ENCODE results near the gene PGP. TPM values are rescaled to one million over a fixed set of nuclear protein-coding genes. Genes with fewer than 3 reads are reported as not detected.
A peak's percentile ranks its signal among the peaks of the same experiment; 100 is the strongest.

The PGP gene
- polyA plus RNA-seq, 1 donor (not counting 4 experiments of a cell fraction or from before 2014, with no cell fraction given): 10.3 TPM

DNA sequence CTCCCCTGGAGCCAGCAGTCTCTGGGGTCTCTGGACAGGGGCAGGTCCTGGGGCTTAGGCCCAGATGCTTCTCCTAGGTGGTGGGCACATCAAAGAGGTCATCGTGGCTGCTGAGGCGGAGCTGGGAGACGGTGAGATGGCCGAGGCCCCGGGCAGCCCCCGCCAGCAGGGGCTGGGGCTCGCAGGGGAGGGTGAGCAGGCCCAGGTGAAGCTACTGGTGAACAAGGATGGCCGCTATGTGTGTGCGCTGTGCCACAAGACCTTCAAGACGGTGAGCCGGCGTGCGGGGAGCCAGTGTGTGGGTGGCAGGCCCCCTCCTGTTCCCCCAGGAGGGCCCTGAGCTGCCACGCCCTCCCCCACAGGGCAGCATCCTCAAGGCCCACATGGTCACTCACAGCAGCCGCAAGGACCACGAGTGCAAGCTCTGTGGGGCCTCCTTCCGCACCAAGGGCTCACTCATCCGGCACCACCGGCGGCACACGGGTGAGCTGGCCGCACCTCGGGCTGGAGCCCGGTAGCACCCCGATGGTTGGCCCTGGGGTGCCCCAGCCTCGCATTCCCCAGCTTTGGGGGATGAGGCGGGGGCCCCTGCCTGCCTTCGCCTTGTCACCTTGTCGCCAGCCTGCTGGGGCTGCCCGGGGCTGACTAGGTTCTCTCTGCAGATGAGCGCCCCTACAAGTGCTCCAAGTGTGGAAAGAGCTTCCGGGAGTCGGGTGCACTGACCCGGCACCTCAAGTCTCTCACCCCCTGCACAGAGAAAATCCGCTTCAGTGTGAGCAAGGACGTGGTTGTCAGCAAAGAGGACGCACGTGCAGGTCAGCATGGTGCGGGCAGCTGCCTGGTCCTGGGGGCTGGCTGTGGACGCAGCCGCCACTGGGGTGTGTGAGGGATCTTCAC lies 17.7 kb upstream of the PGP start:
- H3K4me1 ChIP-seq (ENCODE audit: control insufficient read depth, extremely low read depth, insufficient read depth, low read length): peaks cover 11% of the 10 kb centered on the region
- H3K27me3 ChIP-seq (ENCODE audit: control insufficient read depth, extremely low read depth, insufficient read depth, low read length): peaks cover 19% of the 10 kb centered on the region
- H3K36me3 ChIP-seq (ENCODE audit: control insufficient read depth in 2 of 2, extremely low read depth in 1 of 2, insufficient read depth in 2 of 2, low read length in 2 of 2): peaks cover 26 to 52% of the 10 kb centered on the region in 2 experiments
- peaks cover 10% of the 10 kb centered on the region for H4K20me1 ChIP-seq (ENCODE audit: control insufficient read depth, extremely low read depth, insufficient read depth, low read length)
- FAIRE-seq (no peak), DNase-seq (ENCODE audit: low read depth, low spot score) (no peak)
- TF ChIP-seq EZH2 (IDR thresholded peaks at IDR 0.05; ENCODE audit: low read length): no peak
- no peak for TF ChIP-seq CTCF (optimal IDR thresholded peaks at IDR 0.05 in 1 of 3, IDR thresholded peaks at IDR 0.05 in 1 of 3, conservative IDR thresholded peaks at IDR 0.05 in 1 of 3; ENCODE audit: extremely low read depth in 1 of 3, insufficient read depth in 2 of 3, low read length in 3 of 3)
- no peak overlapping the region for H2AFZ ChIP-seq (ENCODE audit: control insufficient read depth, low read length)
- dilution Hi-C loops (cut with MboI; ENCODE audit: extremely low pct_ligation_motif_present, low sequenced_read_pairs): no loop called here
- H3K9me1 ChIP-seq (ENCODE audit: control insufficient read depth, extremely low read depth, insufficient read depth, low read length): peaks cover 3% of the 10 kb centered on the region
- no peak overlapping the region for H3K27ac ChIP-seq (ENCODE audit: control insufficient read depth, insufficient read depth, low read length)
- no peaks in the 10 kb centered on the region for H3K9me3 ChIP-seq (ENCODE audit: control insufficient read depth, low read depth, low read length)
- H3K9ac ChIP-seq (ENCODE audit: control insufficient read depth, extremely low read depth, insufficient read depth, low read length): no peak overlapping the region
- no peak overlapping the region for H3K4me3 ChIP-seq (ENCODE audit: control insufficient read depth in 2 of 3, extremely low read depth in 1 of 3, insufficient read depth in 2 of 3, low read depth in 1 of 3, low read length in 3 of 3)
- H3K4me2 ChIP-seq (ENCODE audit: control insufficient read depth, extremely low read depth, insufficient read depth, low read depth, low read length): no peak overlapping the region
- peaks cover 11% of the 10 kb centered on the region for H3K79me2 ChIP-seq (ENCODE audit: control insufficient read depth, insufficient read depth, low read length)

- H3K4me2 ChIP-seq (ENCODE audit: control insufficient read depth, extremely low read depth, insufficient read depth, low read depth, low read length): peak overlapping the region; percentile 3
- H3K9ac ChIP-seq (ENCODE audit: control insufficient read depth, extremely low read depth, insufficient read depth, low read length): no peak overlapping the region
- TF ChIP-seq CTCF (optimal IDR thresholded peaks at IDR 0.05 in 1 of 3, IDR thresholded peaks at IDR 0.05 in 1 of 3, conservative IDR thresholded peaks at IDR 0.05 in 1 of 3; ENCODE audit: extremely low read depth in 1 of 3, insufficient read depth in 2 of 3, low read length in 3 of 3) (no peak), EZH2 (IDR thresholded peaks at IDR 0.05; ENCODE audit: low read length) (no peak)
- dilution Hi-C loops (cut with MboI; ENCODE audit: extremely low pct_ligation_motif_present, low sequenced_read_pairs): no loop called here
- H3K9me3 ChIP-seq (ENCODE audit: control insufficient read depth, low read depth, low read length): no peaks in the 10 kb centered on the region
- no peak overlapping the region for H3K4me3 ChIP-seq (ENCODE audit: control insufficient read depth in 2 of 3, extremely low read depth in 1 of 3, insufficient read depth in 2 of 3, low read depth in 1 of 3, low read length in 3 of 3)
- peaks cover 9% of the 10 kb centered on the region for H4K20me1 ChIP-seq (ENCODE audit: control insufficient read depth, extremely low read depth, insufficient read depth, low read length)
- H3K27me3 ChIP-seq (ENCODE audit: control insufficient read depth, extremely low read depth, insufficient read depth, low read length): peaks cover 8% of the 10 kb centered on the region
- H3K9me1 ChIP-seq (ENCODE audit: control insufficient read depth, extremely low read depth, insufficient read depth, low read length): peaks cover 3% of the 10 kb centered on the region
- H3K79me2 ChIP-seq (ENCODE audit: control insufficient read depth, insufficient read depth, low read length): peaks cover 20% of the 10 kb centered on the region
- no peak overlapping the region for H3K27ac ChIP-seq (ENCODE audit: control insufficient read depth, insufficient read depth, low read length)
- FAIRE-seq (peak; percentile 9), DNase-seq (ENCODE audit: low read depth, low spot score) (no peak)
- peaks cover 26 to 53% of the 10 kb centered on the region in 2 experiments for H3K36me3 ChIP-seq (ENCODE audit: control insufficient read depth in 2 of 2, extremely low read depth in 1 of 2, insufficient read depth in 2 of 2, low read length in 2 of 2)
- H3K4me1 ChIP-seq (ENCODE audit: control insufficient read depth, extremely low read depth, insufficient read depth, low read length): peaks cover 14% of the 10 kb centered on the region
- H2AFZ ChIP-seq (ENCODE audit: control insufficient read depth, low read length): no peak overlapping the region
Observed at GRCh38 chr16:2231016-2231931, 16.6 kb upstream of the PGP start.
